Measurements from ENCODE around the gene DEXI.

DEXI gene

GRCh38 chr16:10951026-10951425, 8.8 kb upstream of the DEXI start:
- no peak for DNase-seq (ENCODE audit: low read depth in 2 of 2)
- H3K4me3 ChIP-seq (replicated peaks in 1 of 2; ENCODE audit: low read depth in 2 of 2, low read length in 2 of 2): no peak overlapping the region
- TF ChIP-seq CTCF (IDR thresholded peaks at IDR 0.05; ENCODE audit: low read depth, low read length): no peak

GRCh38 chr16:10950393-10950792, 8.1 kb upstream of the DEXI start:
- no peak overlapping the region for H3K4me3 ChIP-seq (replicated peaks in 1 of 2; ENCODE audit: low read depth in 2 of 2, low read length in 2 of 2)
- peak in 1 of 2 donors; percentile 19 for DNase-seq (ENCODE audit: low read depth in 2 of 2)
- TF ChIP-seq CTCF (IDR thresholded peaks at IDR 0.05; ENCODE audit: low read depth, low read length): no peak

GRCh38 chr16:10949424-10949970, 7.2 kb upstream of the DEXI start:
- TF ChIP-seq CTCF (IDR thresholded peaks at IDR 0.05; ENCODE audit: low read depth, low read length): peak; percentile 7
- peak; percentile 36 to 71 for DNase-seq (ENCODE audit: low read depth in 2 of 2)
- H3K4me3 ChIP-seq (replicated peaks in 1 of 2; ENCODE audit: low read depth in 2 of 2, low read length in 2 of 2): no peak overlapping the region

- no peak overlapping the region for H3K4me3 ChIP-seq (replicated peaks in 1 of 2; ENCODE audit: low read depth in 2 of 2, low read length in 2 of 2)
- DNase-seq (ENCODE audit: low read depth in 2 of 2): no peak
- TF ChIP-seq CTCF (IDR thresholded peaks at IDR 0.05; ENCODE audit: low read depth, low read length): no peak
Observed at GRCh38 chr16:10947211-10947787, 5.0 kb upstream of the DEXI start.

- DNase-seq (ENCODE audit: low read depth in 2 of 2): peak in 1 of 2 donors; percentile 37
- no peak overlapping the region for H3K4me3 ChIP-seq (replicated peaks in 1 of 2; ENCODE audit: low read depth in 2 of 2, low read length in 2 of 2)
- no peak for TF ChIP-seq CTCF (IDR thresholded peaks at IDR 0.05; ENCODE audit: low read depth, low read length)
Observed at GRCh38 chr16:10946308-10946707, 4.0 kb upstream of the DEXI start.

GRCh38 chr16:10945065-10945787, 3.0 kb upstream of the DEXI start:
- TF ChIP-seq CTCF (IDR thresholded peaks at IDR 0.05; ENCODE audit: low read depth, low read length): no peak
- H3K4me3 ChIP-seq (replicated peaks in 1 of 2; ENCODE audit: low read depth in 2 of 2, low read length in 2 of 2): peak overlapping the region; percentile 90 to 94
- DNase-seq (ENCODE audit: low read depth in 2 of 2): no peak

Data from cardiac fibroblast (primary cell).